Testis (tissue), 3 donors: Measurements from ENCODE around the gene USP17L21. TPM values are rescaled to one million over a fixed set of nuclear protein-coding genes. Genes with fewer than 3 reads are reported as not detected.
"Not testable (repeated sequence)": the region's sequence is repeated elsewhere in the genome, so short reads cannot be mapped to it uniquely, and the experiment has no call there.

ENCODE experiments used
- DNase-seq: peaks from one replicate; pipeline ENCODE4 v3.0.0-alpha.2; 2019
- H3K27ac ChIP-seq, 2 donors: fragments of 200-600 bp; sonication (generic); one replicate each; pipeline ENCODE4 v1.5.1; 2019
- H3K27me3 ChIP-seq: fragments of 200-600 bp; sonication (generic); one replicate; pipeline ENCODE4 v1.5.1; 2019
- H3K36me3 ChIP-seq: fragments of 200-600 bp; sonication (generic); one replicate; pipeline ENCODE4 v1.5.1; 2017; ENCODE audit warnings: low read depth; ENCODE audit errors: missing control alignments
- H3K4me1 ChIP-seq: fragments of 200-600 bp; sonication (generic); one replicate; pipeline ENCODE4 v1.5.1; 2019
- H3K4me3 ChIP-seq, 2 donors: fragments of 200-600 bp; sonication (generic); one replicate each; pipeline ENCODE4 v1.5.1; 2017 to 2019
- H3K9me3 ChIP-seq: fragments of 200-600 bp; sonication (generic); one replicate; pipeline ENCODE4 v1.5.1; 2017
- WGBS, 2 donors: methylation state at CpG; one replicate each; pipeline ENCODE4 v1.1.5; 2018; 5-methylcytosine and 5-hydroxymethylcytosine counted together
- intact Hi-C: fragments of 100-400 bp; cut with DNase I; formaldehyde crosslinking; loops from one replicate; pipeline ENCODE4 v1.15.1; 2023; ENCODE audit warnings: low total_unique reads
- polyA plus RNA-seq: library from polyadenylated mRNA; stranded (reverse); fragments of 350-450 nt; fragmentation: Illumina TruSeq; extraction: RNeasy Lipid Tissue Mini Kit (QIAGEN cat#74804); gene quantifications from one replicate; pipeline ENCODE4 v1.2.3, GENCODE V29; 2014; ENCODE audit warnings: low read depth, low replicate concordance; ENCODE audit not compliant: insufficient read depth
- total RNA-seq, 2 donors: library from RNA; depleted of rRNA; stranded (reverse); fragments of >200 nt; gene quantifications; one replicate each; pipeline ENCODE4 v1.2.3, GENCODE V29; 2016

The USP17L21 gene
- total and polyA plus RNA-seq, 3 donors from 2014 or later, result not detected

GRCh38 chr4:9257824-9258223 is 4.8 kb upstream of the USP17L21 start, which contains the start of gene USP17L20:
USP17L20 (plus strand) TSS chr4:9258124; CDS start chr4:9258124, 0 bp downstream.
- H3K27me3 ChIP-seq, H3K4me1 ChIP-seq, DNase-seq, intact Hi-C loops, H3K27ac ChIP-seq, H3K9me3 ChIP-seq, H3K36me3 ChIP-seq, H3K4me3 ChIP-seq: not testable (repeated sequence)
- WGBS, 2 donors, result no CpG with 5 or more reads among the region's 15 CpGs

DNA sequence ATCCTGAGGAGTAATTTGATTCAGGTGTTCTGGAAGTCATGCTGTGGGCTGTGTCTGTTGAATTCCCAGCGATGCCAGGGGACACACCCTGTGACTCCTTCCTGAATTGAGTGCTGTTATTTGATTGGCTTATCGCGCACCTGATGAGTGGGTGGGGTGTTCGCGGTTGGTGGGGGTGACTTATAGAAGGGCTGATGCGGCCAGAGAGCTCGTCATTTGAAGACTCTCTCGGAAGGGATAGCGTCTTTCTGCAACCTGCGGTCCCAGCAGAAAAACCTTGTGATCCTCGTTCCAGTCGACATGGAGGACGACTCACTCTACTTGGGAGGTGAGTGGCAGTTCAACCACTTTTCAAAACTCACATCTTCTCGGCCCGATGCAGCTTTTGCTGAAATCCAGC is 4.6 kb downstream of the USP17L21 start, which contains the start of gene USP17L22:
TSS of gene USP17L22 (plus strand) at position 301 of the 400 bp plus-strand sequence. CDS start at position 301, 0 bp downstream.
- no CpG with 5 or more reads among the region's 15 CpGs for WGBS, 2 donors
- H3K4me3 ChIP-seq, H3K4me1 ChIP-seq, DNase-seq, H3K9me3 ChIP-seq, H3K36me3 ChIP-seq, intact Hi-C loops, H3K27ac ChIP-seq, H3K27me3 ChIP-seq: not testable (repeated sequence)

- H3K4me1 ChIP-seq, H3K4me3 ChIP-seq, H3K27ac ChIP-seq, H3K27me3 ChIP-seq, H3K36me3 ChIP-seq, H3K9me3 ChIP-seq, intact Hi-C loops: not testable (repeated sequence)
- 69 to 78% methylated on average over 8 of the region's 10 CpGs for WGBS, 2 donors
- peak; percentile 52 for DNase-seq
Measured at GRCh38 chr4:9271719-9272118, 9.0 kb downstream of the USP17L21 start.

Other genes starting within 250 kb of the USP17L21 start
- gene FAM90A26, start 92.5 kb upstream of the USP17L21 start, total RNA-seq, result not detected
- not detected for gene FAM90A26, start 92.5 kb upstream of the USP17L21 start, polyA plus RNA-seq
- gene USP17L10, start 52.2 kb upstream of the USP17L21 start, total RNA-seq, result not detected
- not detected for gene USP17L10, start 52.2 kb upstream of the USP17L21 start, polyA plus RNA-seq
- gene USP17L11, start 47.5 kb upstream of the USP17L21 start, total RNA-seq, result not detected
- not detected for gene USP17L11, start 47.5 kb upstream of the USP17L21 start, polyA plus RNA-seq
- not detected for gene USP17L12, start 42.7 kb upstream of the USP17L21 start, total RNA-seq
- not detected for gene USP17L12, start 42.7 kb upstream of the USP17L21 start, polyA plus RNA-seq
- not detected for gene USP17L13, start 38.0 kb upstream of the USP17L21 start, total RNA-seq
- gene USP17L13, start 38.0 kb upstream of the USP17L21 start, polyA plus RNA-seq, result not detected
- not detected for gene USP17L15, start 28.5 kb upstream of the USP17L21 start, total RNA-seq
- not detected for gene USP17L15, start 28.5 kb upstream of the USP17L21 start, polyA plus RNA-seq
- gene USP17L17, start 19.0 kb upstream of the USP17L21 start, total RNA-seq, result not detected
- not detected for gene USP17L17, start 19.0 kb upstream of the USP17L21 start, polyA plus RNA-seq
- gene USP17L18, start 14.2 kb upstream of the USP17L21 start, total RNA-seq, result not detected
- not detected for gene USP17L18, start 14.2 kb upstream of the USP17L21 start, polyA plus RNA-seq
- gene USP17L19, start 9.5 kb upstream of the USP17L21 start, total RNA-seq, result not detected
- not detected for gene USP17L19, start 9.5 kb upstream of the USP17L21 start, polyA plus RNA-seq
- not detected for gene USP17L20, start 4.7 kb upstream of the USP17L21 start, total RNA-seq
- not detected for gene USP17L20, start 4.7 kb upstream of the USP17L21 start, polyA plus RNA-seq
- gene USP17L22, start 4.7 kb downstream of the USP17L21 start, total RNA-seq, result not detected
- not detected for gene USP17L22, start 4.7 kb downstream of the USP17L21 start, polyA plus RNA-seq
- not detected for gene USP17L24, start 62.3 kb downstream of the USP17L21 start, total RNA-seq
- not detected for gene USP17L24, start 62.3 kb downstream of the USP17L21 start, polyA plus RNA-seq
- not detected for gene USP17L25, start 67.0 kb downstream of the USP17L21 start, total RNA-seq
- not detected for gene USP17L25, start 67.0 kb downstream of the USP17L21 start, polyA plus RNA-seq
- gene USP17L26, start 71.8 kb downstream of the USP17L21 start, total RNA-seq, result not detected
- not detected for gene USP17L26, start 71.8 kb downstream of the USP17L21 start, polyA plus RNA-seq
- gene USP17L5, start 76.5 kb downstream of the USP17L21 start, total RNA-seq, result not detected
- not detected for gene USP17L5, start 76.5 kb downstream of the USP17L21 start, polyA plus RNA-seq
- gene USP17L27, start 81.3 kb downstream of the USP17L21 start, total RNA-seq, result not detected
- not detected for gene USP17L27, start 81.3 kb downstream of the USP17L21 start, polyA plus RNA-seq
- gene USP17L28, start 86.0 kb downstream of the USP17L21 start, total RNA-seq, result not detected
- gene USP17L28, start 86.0 kb downstream of the USP17L21 start, polyA plus RNA-seq, result not detected
- not detected for gene USP17L29, start 90.8 kb downstream of the USP17L21 start, total RNA-seq
- not detected for gene USP17L29, start 90.8 kb downstream of the USP17L21 start, polyA plus RNA-seq
- gene USP17L30, start 100.3 kb downstream of the USP17L21 start, total RNA-seq, result not detected
- gene USP17L30, start 100.3 kb downstream of the USP17L21 start, polyA plus RNA-seq, result not detected
- gene DEFB131A, start 181.5 kb downstream of the USP17L21 start, total RNA-seq, result not detected
- not detected for gene DEFB131A, start 181.5 kb downstream of the USP17L21 start, polyA plus RNA-seq